SK-N-SH (cell line): ENCODE results near the gene CHST6.

ENCODE experiments used
- CHD2 ChIP-seq: fragments of 150-350 bp; IDR thresholded peaks from 2 replicates; pipeline ENCODE4 v1.6.1; 2018; ENCODE audit warnings: low read length; ENCODE audit not compliant: partially characterized antibody
- CTCF ChIP-seq: fragments of 200-600 bp; sonication (generic); IDR thresholded peaks from 2 replicates; pipeline ENCODE4 v1.6.1; 2017; ENCODE audit warnings: antibody characterized with exemption, mild to moderate bottlenecking, moderate library complexity
- MAX ChIP-seq: IDR thresholded peaks from 2 replicates; pipeline ENCODE4 v1.4.0; 2012; ENCODE audit warnings: low read depth
- POLR2AphosphoS5 ChIP-seq: IDR thresholded peaks from 2 replicates; pipeline ENCODE4 v1.6.1; 2012; ENCODE audit warnings: low read depth, low read length
- SIN3A ChIP-seq: IDR thresholded peaks from 2 replicates; pipeline ENCODE4 v1.6.1; 2012; ENCODE audit warnings: low read depth, mild to moderate bottlenecking, low read length, moderate library complexity, borderline replicate concordance
- USF1 ChIP-seq: IDR thresholded peaks from 2 replicates; pipeline ENCODE4 v1.4.0; 2012; ENCODE audit warnings: low read depth, borderline replicate concordance

DNA sequence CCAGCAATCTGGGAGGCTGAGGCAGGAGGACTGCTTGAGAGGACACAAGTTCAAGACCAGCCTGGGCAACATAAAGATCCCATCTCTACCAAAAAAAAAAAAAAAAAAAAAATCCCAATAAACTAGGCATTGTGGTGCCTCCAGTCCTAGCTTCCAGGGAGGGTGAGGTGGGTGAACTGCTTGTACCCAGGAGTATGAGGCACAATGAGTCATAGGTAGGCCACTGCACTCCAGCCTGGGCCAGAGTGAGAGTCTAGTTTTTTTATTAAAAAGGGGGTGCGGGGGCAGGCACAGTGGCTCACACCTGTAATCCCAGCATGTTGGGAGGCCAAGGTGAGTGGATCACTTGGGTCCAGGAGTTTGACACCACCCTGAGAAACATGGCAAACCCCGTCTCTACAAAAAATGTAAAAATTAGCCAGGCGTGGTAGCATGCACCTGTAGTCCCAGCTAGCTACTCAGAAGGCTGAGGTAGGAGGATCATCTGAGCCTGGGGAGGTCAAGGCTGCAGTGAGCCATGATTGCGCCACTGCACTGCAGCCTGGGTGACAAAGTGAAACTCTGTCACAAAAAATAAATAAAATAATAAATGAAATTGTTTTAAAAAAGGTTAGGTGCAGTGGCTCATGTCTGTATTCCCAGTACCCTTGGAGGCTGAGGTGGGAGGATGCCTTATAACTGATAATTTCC lies 7.8 kb upstream of the CHST6 start:
- TF ChIP-seq CTCF (no peak), MAX (no peak), CHD2 (no peak), USF1 (no peak), SIN3A (no peak), POLR2AphosphoS5 (no peak)
